NOMO-1 (cell line): ENCODE data around the gene SLC16A11.

Source experiments
- DNase-seq, 2 experiments: peaks; one replicate each; lab custom pipeline; 2025; ENCODE audit not compliant: unreplicated experiment in 2 of 2; lab: John Stamatoyannopoulos, UW

SLC16A11 gene

DNA sequence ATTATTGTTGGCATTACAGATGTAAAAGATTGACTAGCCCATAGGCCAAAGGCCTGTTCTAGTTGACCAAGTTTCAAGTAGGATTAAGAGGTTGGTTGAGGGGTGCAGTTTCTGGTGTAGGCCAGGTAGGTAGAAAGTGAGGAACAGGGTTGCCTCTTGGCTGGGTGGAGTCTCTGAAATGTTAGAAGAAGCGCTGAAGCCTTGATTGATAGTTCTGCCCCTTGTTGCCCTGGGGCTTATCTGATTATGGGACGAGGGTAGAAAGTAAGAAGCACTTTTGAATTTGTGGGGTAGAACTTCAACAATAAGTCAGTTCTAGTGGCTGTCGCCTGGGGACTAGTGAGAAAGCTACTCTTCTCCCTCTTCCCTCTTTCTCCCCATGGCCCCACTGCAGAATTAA lies 14.8 kb downstream of the SLC16A11 start:
- DNase-seq = no peak

DNA sequence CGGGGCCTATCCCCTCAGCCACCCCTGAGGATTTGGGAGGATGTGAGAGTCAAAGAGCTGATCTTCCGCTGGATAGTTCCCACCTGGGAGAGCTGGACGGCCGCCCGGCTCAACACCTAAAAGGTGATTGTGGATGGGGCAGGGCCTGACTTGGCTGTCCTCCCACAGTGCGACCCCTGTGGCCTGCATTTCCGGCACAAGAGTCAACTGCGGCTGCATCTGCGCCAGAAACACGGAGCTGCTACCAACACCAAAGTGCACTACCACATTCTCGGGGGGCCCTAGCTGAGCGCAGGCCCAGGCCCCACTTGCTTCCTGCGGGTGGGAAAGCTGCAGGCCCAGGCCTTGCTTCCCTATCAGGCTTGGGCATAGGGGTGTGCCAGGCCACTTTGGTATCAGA lies 16.6 kb downstream of the SLC16A11 start:
- no peak for DNase-seq

DNA sequence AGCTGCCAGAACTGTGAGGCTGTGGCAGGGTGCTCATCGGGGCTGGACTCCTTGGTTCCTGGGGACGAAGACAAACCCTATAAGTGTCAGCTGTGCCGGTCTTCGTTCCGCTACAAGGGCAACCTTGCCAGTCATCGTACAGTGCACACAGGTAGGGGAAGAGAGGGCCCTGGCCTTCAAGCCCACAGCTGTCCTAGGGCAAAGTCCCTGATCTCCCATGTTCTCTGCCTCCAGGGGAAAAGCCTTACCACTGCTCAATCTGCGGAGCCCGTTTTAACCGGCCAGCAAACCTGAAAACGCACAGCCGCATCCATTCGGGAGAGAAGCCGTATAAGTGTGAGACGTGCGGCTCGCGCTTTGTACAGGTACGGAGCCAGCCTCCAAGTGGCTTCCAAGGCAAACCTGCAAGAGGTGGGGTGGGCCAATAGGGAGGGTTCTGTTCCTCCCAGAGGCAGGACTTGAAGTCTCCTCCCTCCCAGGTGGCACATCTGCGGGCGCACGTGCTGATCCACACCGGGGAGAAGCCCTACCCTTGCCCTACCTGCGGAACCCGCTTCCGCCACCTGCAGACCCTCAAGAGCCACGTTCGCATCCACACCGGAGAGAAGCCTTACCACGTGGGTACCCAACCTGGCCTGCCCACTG lies 17.3 kb downstream of the SLC16A11 start:
- no peak for DNase-seq

DNA sequence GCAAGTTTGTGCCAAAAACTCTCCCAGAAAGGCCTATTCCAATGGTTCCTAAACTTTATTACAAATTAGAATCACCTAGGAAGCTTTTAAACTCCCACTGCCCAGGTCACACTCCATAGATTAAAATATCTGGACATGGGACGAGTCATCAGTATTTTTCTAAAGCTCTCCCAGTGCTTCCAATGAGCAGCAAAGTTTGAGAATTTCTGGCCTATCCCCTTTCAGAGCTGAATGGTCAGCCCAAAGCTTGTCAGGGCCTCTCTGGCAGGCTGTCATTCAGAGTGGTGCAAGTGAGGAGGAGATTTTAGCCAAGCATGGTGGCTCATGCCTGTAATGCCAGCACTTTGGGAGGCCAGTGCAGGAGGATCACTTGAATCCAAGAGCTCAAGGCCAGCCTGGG lies 18.6 kb downstream of the SLC16A11 start:
- DNase-seq = no peak

DNA sequence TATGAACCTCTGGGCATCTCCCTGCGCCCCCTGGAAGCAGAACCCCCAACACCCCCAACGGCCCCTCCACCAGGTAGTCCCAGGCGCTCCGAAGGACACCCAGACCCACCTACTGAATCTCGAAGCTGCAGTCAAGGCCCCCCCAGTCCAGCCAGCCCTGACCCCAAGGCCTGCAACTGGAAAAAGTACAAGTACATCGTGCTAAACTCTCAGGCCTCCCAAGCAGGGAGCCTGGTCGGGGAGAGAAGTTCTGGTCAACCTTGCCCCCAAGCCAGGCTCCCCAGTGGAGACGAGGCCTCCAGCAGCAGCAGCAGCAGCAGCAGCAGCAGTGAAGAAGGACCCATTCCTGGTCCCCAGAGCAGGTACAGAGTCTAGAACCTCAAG lies 19.5 kb downstream of the SLC16A11 start:
- no peak for DNase-seq

DNA sequence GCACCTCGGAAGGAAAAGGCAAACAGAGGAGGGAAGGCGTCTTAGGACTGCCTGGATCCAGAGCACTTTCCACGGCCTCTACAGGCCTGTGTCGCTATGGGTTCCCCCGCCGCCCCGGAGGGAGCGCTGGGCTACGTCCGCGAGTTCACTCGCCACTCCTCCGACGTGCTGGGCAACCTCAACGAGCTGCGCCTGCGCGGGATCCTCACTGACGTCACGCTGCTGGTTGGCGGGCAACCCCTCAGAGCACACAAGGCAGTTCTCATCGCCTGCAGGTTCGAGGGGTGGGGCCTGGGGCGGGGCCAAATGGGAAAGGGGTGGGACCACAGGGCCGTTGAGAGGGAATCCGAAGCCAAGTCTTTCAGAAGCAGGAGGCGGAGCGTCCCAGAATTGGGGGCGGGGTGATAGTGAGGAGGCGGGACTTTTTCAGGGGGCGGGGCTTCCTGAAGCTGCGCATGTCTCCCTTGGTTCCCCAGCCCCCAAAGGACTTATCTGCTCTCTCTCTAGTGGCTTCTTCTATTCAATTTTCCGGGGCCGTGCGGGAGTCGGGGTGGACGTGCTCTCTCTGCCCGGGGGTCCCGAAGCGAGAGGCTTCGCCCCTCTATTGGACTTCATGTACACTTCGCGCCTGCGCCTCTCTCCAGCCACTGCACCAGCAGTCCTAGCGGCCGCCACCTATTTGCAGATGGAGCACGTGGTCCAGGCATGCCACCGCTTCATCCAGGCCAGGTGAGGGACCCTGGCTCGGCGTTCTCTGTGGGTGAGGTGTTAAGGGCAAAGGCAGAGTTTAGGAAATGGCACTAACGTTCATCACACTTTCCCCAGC lies 20.1 kb downstream of the SLC16A11 start:
- DNase-seq = peak; percentile 54 to 62

DNA sequence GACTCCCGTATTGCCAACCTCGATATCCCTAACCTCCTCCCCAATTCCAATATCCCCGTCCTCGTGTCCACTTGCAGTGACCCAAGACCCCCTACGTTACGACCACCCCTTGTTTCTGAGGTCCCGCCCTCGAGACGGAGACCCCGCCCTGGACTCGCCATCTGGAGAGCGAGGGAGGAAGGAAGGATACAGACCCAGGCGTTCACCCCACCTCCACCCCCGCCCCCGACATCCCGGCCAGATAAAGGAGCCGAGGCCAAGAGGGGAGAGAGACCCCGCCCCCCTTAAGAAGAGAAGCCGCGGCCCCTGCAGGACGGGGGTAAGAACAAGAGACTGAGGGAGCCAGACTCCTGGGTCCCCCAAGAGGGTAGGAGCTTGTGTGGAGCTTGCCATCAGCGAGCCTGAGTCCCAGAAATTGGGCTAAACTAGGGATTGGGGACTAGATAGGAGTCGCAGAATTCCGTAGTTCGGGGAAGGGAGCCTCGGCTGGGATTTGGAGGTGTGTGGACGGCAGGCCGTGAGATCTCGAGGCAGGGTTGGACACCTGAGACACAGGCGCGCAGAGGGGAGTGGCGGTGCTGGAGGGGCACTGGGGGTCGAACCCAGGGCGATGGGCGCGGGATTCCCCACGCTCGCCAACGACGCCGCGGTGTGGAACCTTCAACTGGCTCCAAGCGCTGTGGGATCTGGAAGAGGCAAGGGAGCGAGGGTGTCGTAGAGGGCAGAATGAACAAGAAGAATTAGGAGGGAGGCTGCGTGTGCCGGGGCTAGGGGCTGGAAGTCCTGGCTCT lies 20.9 kb downstream of the SLC16A11 start, which contains the start of gene BCL6B:
TSS of gene BCL6B (plus strand) at position 270 of the 791 bp plus-strand sequence. CDS start 622 bp downstream, outside the sequence.
- no peak for DNase-seq

DNA sequence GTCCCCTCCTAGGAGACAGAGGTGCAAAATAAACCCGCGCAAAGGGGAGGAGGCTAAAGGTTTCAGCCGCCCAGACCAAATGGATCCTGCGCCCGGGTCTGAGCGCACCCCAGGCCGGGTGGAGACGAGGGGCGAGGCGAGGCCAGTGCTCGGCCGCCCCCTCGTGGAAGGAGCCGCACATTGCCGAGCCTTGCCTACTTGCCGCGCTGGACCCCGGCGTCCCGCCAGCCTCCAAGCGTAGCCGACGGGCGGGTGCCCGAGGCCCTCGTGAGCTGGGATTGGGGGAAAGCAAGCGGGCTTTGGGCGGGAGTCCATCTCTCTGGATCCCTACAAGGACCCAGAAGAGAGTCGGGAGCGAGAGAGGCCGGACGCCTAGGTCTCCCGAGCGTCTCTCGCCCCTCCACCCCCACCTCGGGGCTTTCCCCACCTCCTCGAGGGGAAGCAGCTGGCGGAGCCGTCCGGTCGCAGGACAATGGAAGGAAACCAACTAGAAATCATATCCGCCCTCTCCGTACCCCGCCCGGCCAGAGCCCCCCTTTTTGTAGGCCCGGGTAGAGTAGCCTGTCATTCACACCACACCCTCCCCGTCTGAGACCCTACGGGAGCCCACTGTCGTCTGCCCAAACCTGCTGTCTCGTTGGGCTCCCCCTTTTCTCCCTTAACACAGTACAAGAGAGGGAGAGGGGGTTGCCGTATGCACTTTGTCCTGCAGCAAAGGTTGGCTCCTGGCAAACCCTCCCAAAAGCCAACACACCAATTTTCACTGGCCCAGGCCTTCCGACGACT lies 21.7 kb downstream of the SLC16A11 start:
- DNase-seq = peak; percentile 55 to 72

DNA sequence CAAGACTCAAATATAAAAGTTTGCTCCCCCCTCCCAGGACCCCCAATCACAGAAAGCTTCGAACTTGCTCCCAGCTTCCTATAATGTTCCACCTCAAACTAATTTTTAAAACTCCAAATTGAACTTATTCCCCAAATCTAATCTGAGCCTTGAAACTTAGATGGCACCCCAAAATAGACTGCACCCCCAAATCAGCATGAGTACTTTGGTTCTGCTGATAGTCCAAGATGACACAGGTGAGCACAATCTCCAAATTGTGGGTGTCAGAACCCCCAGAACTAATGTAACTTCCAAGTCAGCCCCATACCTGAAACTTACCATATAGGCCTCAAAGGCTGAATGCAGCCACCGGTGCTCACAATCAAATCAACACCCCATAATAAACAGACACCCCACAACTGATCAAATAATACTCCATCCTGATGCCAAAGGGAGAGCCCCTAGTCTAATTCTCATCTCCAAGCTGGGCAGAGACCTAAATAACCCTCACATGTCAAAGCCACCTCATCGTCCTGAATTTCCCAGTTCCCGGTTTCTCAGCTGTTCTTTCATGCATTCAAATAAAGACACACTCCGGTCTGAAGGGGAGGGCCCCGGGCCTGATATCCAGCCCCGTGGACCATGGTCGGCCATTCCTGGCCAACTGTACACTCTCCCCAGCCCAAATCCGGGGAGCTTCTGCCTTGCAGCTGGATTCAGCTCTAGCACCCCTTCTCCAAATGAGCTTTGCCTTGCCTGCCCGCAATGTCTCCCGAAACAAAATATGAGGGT lies 22.8 kb downstream of the SLC16A11 start:
- DNase-seq = no peak

DNA sequence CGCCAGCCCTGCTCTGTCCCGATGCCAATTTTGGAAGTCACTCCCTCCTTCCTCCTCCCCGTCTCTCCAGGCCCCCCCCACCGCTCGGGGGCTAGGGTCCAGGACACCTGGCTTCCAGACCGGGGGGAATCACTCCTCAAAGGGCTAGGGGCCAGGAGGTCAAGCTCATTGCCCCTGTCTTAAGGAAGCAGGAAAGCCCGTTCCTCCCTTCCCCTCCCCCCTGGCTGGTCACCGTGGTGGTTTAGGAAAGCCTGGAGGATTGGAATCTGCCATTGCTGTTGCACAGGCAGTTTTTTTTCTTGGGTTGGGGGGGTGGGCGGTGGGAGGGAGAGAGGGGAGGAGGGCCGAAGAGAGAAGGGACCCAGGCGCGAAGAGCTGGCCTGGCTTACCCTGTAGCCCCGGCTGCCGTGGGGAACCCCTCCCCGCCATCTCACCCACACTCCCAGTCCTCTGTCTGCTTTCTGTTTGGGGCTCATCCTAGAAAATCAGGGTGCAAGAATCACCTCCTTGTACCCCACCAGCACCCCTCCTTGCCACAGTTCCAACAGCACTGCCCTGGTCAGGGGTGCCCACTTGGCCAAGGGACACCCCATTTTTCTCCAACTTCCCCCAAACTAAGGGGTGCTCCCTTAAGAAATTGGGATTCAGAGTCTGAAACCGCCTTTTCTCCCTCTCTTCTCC lies 23.9 kb downstream of the SLC16A11 start:
- DNase-seq = no peak

DNA sequence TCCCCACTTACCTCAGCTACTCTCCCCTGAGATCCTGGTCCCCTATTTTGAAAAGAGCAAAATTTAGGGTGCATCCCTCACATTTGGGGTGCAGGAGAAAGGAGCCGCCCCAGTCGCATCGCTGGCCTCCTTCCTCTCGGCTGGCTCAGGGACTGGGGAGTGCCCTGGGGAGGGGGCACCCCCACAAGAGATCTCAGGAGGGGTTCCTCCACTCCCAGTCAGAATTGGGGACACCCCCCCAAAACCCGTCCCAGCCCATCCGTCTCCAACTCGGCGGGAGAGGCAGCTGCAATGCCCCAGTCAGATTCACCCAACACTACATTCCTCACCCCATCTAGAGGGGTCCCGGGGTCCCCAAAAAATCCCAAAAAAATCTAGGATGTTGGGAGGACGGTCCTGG lies 24.5 kb downstream of the SLC16A11 start:
- no peak for DNase-seq

DNA sequence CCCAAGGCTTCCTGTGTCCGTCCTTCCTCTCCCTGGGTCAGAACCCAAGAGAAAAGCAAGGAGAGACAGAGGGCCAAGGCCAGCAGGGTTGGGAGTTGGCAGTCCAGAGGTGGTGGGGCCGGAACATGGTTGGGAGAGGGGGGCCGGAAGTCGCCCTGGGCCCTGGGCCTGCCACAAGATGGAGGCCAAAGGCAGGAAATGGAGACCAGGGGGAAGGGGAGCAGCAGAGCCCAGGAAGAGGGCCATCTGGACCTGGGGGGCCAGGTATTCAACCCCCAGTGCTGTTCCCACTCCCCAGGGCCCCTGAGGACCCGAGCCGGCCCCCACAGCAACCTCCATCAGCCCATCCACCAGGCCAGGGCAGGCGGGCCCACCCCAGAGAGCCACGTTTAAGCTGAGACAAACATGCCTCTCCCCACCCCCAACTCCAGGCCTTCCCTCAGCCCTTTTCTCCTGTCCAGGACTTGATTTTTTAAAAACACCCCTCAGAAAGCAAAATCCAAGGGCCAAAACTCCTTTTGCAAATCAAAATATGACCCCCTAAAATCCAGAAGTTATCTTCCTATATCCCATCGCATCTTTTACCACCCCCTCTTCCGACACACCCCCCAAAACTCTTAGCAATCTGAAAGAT lies 25.4 kb downstream of the SLC16A11 start:
- no peak for DNase-seq

DNA sequence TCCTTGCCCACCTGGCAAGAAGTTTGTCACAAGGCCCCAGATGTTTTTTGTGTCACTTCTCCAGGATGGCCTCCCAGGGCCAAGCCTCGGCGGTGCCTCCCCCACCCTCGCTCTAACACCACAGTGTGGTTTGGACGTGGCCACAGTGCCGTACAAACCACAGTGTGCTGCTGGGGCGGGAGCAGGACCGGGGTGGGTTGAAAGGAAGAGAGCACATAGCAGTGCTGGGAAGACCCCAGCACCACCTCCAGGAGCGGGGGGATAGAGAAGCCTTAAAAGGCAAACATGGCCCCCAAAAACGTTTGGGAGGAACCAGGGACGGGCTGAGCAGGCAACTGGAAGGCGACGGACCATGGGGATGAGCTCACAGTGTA lies 26.1 kb downstream of the SLC16A11 start:
- DNase-seq = no peak

DNA sequence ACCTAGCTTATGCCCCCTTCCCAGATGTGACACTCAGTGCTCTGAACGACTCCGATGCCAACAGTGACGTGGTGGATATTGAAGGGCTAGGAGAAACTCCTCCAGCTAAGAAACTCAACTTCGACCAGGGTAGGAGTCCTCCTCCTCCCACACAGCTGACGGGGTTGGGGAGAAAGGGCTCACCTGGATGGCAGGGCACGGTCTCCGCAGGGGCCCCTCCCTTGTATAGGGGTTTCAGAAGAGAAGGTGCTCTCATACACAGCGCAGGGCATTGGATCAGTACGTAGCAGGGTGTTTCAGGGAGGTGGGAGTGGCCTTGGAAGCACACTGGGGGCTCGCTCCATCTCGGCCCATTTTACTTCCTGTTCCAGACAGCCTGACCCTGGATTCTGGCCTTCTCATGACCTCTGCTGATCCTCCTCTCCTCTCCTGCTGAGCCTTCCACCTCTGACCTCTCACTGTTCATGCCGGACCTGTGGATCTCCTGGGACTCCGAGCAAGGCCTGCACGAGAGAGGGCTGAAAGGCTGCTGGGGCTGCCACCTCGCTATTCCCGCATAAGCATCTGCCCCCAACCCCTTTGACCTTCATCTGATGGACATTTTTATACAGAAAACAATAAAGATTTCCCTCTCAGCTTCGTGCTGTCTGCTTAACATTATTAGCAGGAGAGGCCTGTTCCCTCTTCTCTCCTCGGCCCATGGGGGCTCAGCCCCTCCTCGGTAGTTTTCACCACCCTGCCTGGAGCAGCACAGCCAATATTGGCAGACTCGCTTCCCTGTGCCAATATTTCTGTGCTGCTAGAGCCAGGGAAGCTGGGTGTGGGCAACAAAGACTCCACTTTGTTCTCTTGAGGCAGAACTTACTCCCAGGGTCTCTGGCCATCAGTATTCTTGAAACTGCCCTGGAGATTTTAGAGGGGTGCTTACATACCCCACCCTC lies 26.7 kb downstream of the SLC16A11 start:
- no peak for DNase-seq

DNA sequence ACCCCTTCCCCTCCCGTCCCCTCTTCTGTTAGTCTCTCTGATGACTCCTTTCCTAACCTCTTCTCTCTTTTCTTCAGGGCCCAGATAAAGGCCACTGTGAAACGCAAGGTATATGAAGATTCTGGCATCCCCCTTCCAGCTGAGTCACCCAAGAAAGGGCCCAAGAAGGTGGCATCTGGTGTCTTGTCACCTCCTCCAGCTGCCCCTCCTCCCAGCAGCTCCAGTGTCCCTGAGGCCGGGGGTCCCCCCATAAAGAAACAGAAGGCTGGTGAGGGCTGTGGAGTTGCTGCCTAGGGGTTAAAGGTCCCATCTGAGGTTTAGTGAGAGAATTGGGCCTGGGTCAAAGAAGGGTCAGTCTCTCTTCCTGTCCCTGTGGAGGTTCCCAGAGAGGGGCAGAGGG lies 27.5 kb downstream of the SLC16A11 start:
- DNase-seq = no peak

DNA sequence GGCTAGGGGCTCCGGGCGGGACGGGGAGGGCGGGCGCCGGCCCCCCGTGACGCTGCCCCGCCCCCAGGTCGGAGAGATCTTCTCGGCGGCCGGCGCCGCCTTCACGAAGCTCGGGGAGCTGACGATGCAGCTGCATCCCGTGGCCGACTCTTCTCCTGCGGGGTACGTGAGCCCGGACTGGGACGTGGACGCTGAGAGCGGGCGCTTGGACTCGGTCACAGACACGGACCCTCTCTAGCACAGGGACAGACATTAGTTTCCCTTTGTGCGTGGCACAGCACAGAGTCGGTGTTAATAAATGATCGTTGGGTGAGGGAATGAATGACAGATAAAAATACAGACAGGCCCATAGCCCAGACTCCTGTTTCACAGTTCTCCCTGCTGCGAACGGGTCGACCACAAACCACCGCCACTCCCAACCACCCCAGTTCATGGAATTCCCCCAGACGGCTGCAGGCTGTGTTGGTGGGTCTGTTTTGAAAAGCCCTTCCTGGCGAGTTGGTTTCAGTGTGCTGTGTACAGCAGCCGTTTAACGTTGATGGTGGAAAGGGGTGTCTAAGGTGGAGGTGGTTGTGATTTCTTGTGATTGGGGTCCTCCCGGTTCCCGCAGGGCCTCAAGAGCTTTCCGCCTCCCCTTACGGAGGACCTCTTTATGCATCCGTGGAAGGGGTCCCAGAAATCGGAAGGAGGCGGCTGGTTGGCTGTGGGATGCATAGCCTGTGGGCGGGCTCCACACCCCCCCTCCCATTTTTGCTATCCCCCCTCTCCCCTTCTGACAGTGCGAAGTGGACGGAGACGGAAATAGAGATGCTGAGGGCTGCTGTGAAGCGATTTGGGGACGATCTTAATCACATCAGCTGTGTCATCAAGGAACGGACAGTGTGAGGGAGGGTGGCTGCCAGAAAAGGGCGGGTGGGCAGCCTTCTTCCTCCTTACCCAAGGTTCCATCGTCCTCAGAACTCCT lies 28.6 kb downstream of the SLC16A11 start:
- no peak for DNase-seq
